ENCODE results near the gene MOBP. TPM values are rescaled to one million over a fixed set of nuclear protein-coding genes. Genes with fewer than 3 reads are reported as not detected.

MOBP gene
- polyA plus RNA-seq, 1 donor (not counting 4 experiments of a cell fraction or from before 2014, with no cell fraction given) = not detected

- H3K79me2 ChIP-seq (ENCODE audit: control insufficient read depth, insufficient read depth, low read length) = no peaks in the 10 kb centered on the region
- FAIRE-seq (no peak), DNase-seq (ENCODE audit: low read depth, low spot score) (no peak)
- peaks cover 33% of the 10 kb centered on the region for H3K27me3 ChIP-seq (ENCODE audit: control insufficient read depth, extremely low read depth, insufficient read depth, low read length)
- no peak overlapping the region for H3K4me3 ChIP-seq (ENCODE audit: control insufficient read depth in 2 of 3, extremely low read depth in 1 of 3, insufficient read depth in 2 of 3, low read depth in 1 of 3, low read length in 3 of 3)
- H3K9ac ChIP-seq (ENCODE audit: control insufficient read depth, extremely low read depth, insufficient read depth, low read length) = no peak overlapping the region
- no peaks in the 10 kb centered on the region for H4K20me1 ChIP-seq (ENCODE audit: control insufficient read depth, extremely low read depth, insufficient read depth, low read length)
- no peak overlapping the region for H3K27ac ChIP-seq (ENCODE audit: control insufficient read depth, insufficient read depth, low read length)
- no peaks in the 10 kb centered on the region for H3K9me3 ChIP-seq (ENCODE audit: control insufficient read depth, low read depth, low read length)
- H2AFZ ChIP-seq (ENCODE audit: control insufficient read depth, low read length) = no peak overlapping the region
- H3K4me1 ChIP-seq (ENCODE audit: control insufficient read depth, extremely low read depth, insufficient read depth, low read length) = no peaks in the 10 kb centered on the region
- no peaks in the 10 kb centered on the region for H3K9me1 ChIP-seq (ENCODE audit: control insufficient read depth, extremely low read depth, insufficient read depth, low read length)
- H3K4me2 ChIP-seq (ENCODE audit: control insufficient read depth, extremely low read depth, insufficient read depth, low read depth, low read length) = no peak overlapping the region
- dilution Hi-C loops (cut with MboI; ENCODE audit: extremely low pct_ligation_motif_present, low sequenced_read_pairs) = no loop called here
- H3K36me3 ChIP-seq (ENCODE audit: control insufficient read depth in 2 of 2, extremely low read depth in 1 of 2, insufficient read depth in 2 of 2, low read length in 2 of 2) = no peaks in the 10 kb centered on the region
- TF ChIP-seq CTCF (optimal IDR thresholded peaks at IDR 0.05 in 1 of 3, IDR thresholded peaks at IDR 0.05 in 1 of 3, conservative IDR thresholded peaks at IDR 0.05 in 1 of 3; ENCODE audit: extremely low read depth in 1 of 3, insufficient read depth in 2 of 3, low read length in 3 of 3) (no peak), EZH2 (IDR thresholded peaks at IDR 0.05; ENCODE audit: low read length) (no peak)
Measured at GRCh38 chr3:39502838-39503145, 35.3 kb downstream of the MOBP start.

GRCh38 chr3:39505866-39506742 lies 38.6 kb downstream of the MOBP start:
- no peak overlapping the region for H3K9ac ChIP-seq (ENCODE audit: control insufficient read depth, extremely low read depth, insufficient read depth, low read length)
- no peak overlapping the region for H3K4me2 ChIP-seq (ENCODE audit: control insufficient read depth, extremely low read depth, insufficient read depth, low read depth, low read length)
- H3K27ac ChIP-seq (ENCODE audit: control insufficient read depth, insufficient read depth, low read length) = no peak overlapping the region
- dilution Hi-C loops (cut with MboI; ENCODE audit: extremely low pct_ligation_motif_present, low sequenced_read_pairs) = no loop called here
- no peaks in the 10 kb centered on the region for H3K4me1 ChIP-seq (ENCODE audit: control insufficient read depth, extremely low read depth, insufficient read depth, low read length)
- FAIRE-seq = no peak
- no peaks in the 10 kb centered on the region for H3K36me3 ChIP-seq (ENCODE audit: control insufficient read depth in 2 of 2, extremely low read depth in 1 of 2, insufficient read depth in 2 of 2, low read length in 2 of 2)
- no peak overlapping the region for H3K4me3 ChIP-seq (ENCODE audit: control insufficient read depth in 2 of 3, extremely low read depth in 1 of 3, insufficient read depth in 2 of 3, low read depth in 1 of 3, low read length in 3 of 3)
- no peak overlapping the region for H2AFZ ChIP-seq (ENCODE audit: control insufficient read depth, low read length)
- TF ChIP-seq EZH2 (IDR thresholded peaks at IDR 0.05; ENCODE audit: low read length) (no peak), CTCF (optimal IDR thresholded peaks at IDR 0.05 in 1 of 3, IDR thresholded peaks at IDR 0.05 in 1 of 3, conservative IDR thresholded peaks at IDR 0.05 in 1 of 3; ENCODE audit: extremely low read depth in 1 of 3, insufficient read depth in 2 of 3, low read length in 3 of 3) (no peak)
- H4K20me1 ChIP-seq (ENCODE audit: control insufficient read depth, extremely low read depth, insufficient read depth, low read length) = no peaks in the 10 kb centered on the region
- no peaks in the 10 kb centered on the region for H3K9me1 ChIP-seq (ENCODE audit: control insufficient read depth, extremely low read depth, insufficient read depth, low read length)
- H3K27me3 ChIP-seq (ENCODE audit: control insufficient read depth, extremely low read depth, insufficient read depth, low read length) = peaks cover 20% of the 10 kb centered on the region
- H3K9me3 ChIP-seq (ENCODE audit: control insufficient read depth, low read depth, low read length) = no peaks in the 10 kb centered on the region
- H3K79me2 ChIP-seq (ENCODE audit: control insufficient read depth, insufficient read depth, low read length) = no peaks in the 10 kb centered on the region
- DNase-seq (ENCODE audit: low read depth, low spot score) = no peak
